Skin epidermis (tissue), 12 donors: ENCODE measurements around the gene HS3ST4.

ENCODE experiments used
- H3K27ac ChIP-seq, 21 experiments: fragments of 200-600 bp; sonication (generic) in 11 of 21; one replicate each; pipeline ENCODE4 v1.5.0; 2020; ENCODE audit warnings: mild to moderate bottlenecking in 3 of 21, inconsistent platforms in 2 of 21, moderate library complexity in 2 of 21
- H3K4me3 ChIP-seq, 7 experiments: fragments of 200-600 bp; sonication (generic) in 2 of 7; one replicate each; pipeline ENCODE4 v1.5.0; 2020; ENCODE audit warnings: inconsistent platforms in 2 of 7, mild to moderate bottlenecking in 2 of 7, moderate library complexity in 1 of 7

The HS3ST4 gene

GRCh38 chr16:25691519-25692091 is at the start of gene HS3ST4:
Gene HS3ST4 (plus strand): TSS chr16:25691959.
- H3K27ac ChIP-seq = peak within 1 kb of the TSS in 1 of 21 experiments; percentile 37
- H3K4me3 ChIP-seq = peak within 1 kb of the TSS in 5 of 7 experiments; percentile 6 to 38 (median 27)

GRCh38 chr16:25643633-25644032 is 48.1 kb upstream of the HS3ST4 start:
- H3K4me3 ChIP-seq = no peak overlapping the region
- no peak overlapping the region for H3K27ac ChIP-seq

GRCh38 chr16:25656639-25657038 is 35.1 kb upstream of the HS3ST4 start:
- no peak overlapping the region for H3K4me3 ChIP-seq

GRCh38 chr16:25676820-25677219 is 14.9 kb upstream of the HS3ST4 start:
- no peak overlapping the region for H3K4me3 ChIP-seq

More at GRCh38 chr16:25656639-25657038, 35.1 kb upstream of the HS3ST4 start:
- H3K27ac ChIP-seq = no peak overlapping the region

GRCh38 chr16:25679511-25679910 is 12.2 kb upstream of the HS3ST4 start:
- H3K27ac ChIP-seq = no peak overlapping the region
- H3K4me3 ChIP-seq = no peak overlapping the region

More at GRCh38 chr16:25676820-25677219, 14.9 kb upstream of the HS3ST4 start:
- H3K27ac ChIP-seq = no peak overlapping the region

- Histone ChIP-seq H3K4me3 (no peak overlapping the region), H3K27ac (no peak overlapping the region)
These were observed 2.5 kb upstream of the HS3ST4 start for GRCh38 chr16:25689137-25689836.

- H3K4me3 ChIP-seq = no peak overlapping the region
These were observed 1.1 kb upstream of the HS3ST4 start for GRCh38 chr16:25690552-25691143.

GRCh38 chr16:25692351-25692741 is 587 bp downstream of the HS3ST4 start:
- peak overlapping the region in 1 of 7 experiments; percentile 4 for H3K4me3 ChIP-seq
- H3K27ac ChIP-seq = no peak overlapping the region

More at GRCh38 chr16:25690552-25691143, 1.1 kb upstream of the HS3ST4 start:
- no peak overlapping the region for H3K27ac ChIP-seq

- peak overlapping the region in 1 of 7 experiments; percentile 4 for H3K4me3 ChIP-seq
- H3K27ac ChIP-seq = no peak overlapping the region
These were observed 1.2 kb downstream of the HS3ST4 start for GRCh38 chr16:25692742-25693508.

- H3K27ac ChIP-seq = no peak overlapping the region
These were observed 1.9 kb downstream of the HS3ST4 start for GRCh38 chr16:25693631-25694030.

GRCh38 chr16:25699069-25699468 is 7.3 kb downstream of the HS3ST4 start:
- H3K4me3 ChIP-seq = no peak overlapping the region
- no peak overlapping the region for H3K27ac ChIP-seq

More at GRCh38 chr16:25693631-25694030, 1.9 kb downstream of the HS3ST4 start:
- no peak overlapping the region for H3K4me3 ChIP-seq

GRCh38 chr16:25700547-25700946 is 8.8 kb downstream of the HS3ST4 start:
- Histone ChIP-seq H3K4me3 (no peak overlapping the region), H3K27ac (no peak overlapping the region)

- H3K27ac ChIP-seq = no peak overlapping the region
- H3K4me3 ChIP-seq = no peak overlapping the region
These were observed 15.8 kb downstream of the HS3ST4 start for GRCh38 chr16:25707553-25707952.

- H3K4me3 ChIP-seq = no peak overlapping the region
- H3K27ac ChIP-seq = no peak overlapping the region
These were observed 16.3 kb downstream of the HS3ST4 start for GRCh38 chr16:25707982-25708583.

GRCh38 chr16:25709213-25709612 is 17.5 kb downstream of the HS3ST4 start:
- Histone ChIP-seq H3K4me3 (no peak overlapping the region), H3K27ac (no peak overlapping the region)

- no peak overlapping the region for H3K27ac ChIP-seq
- H3K4me3 ChIP-seq = no peak overlapping the region
These were observed 22.2 kb downstream of the HS3ST4 start for GRCh38 chr16:25713785-25714570.

GRCh38 chr16:25716186-25716585 is 24.4 kb downstream of the HS3ST4 start:
- Histone ChIP-seq H3K4me3 (no peak overlapping the region), H3K27ac (no peak overlapping the region)

- Histone ChIP-seq H3K4me3 (no peak overlapping the region), H3K27ac (no peak overlapping the region)
These were observed 29.7 kb downstream of the HS3ST4 start for GRCh38 chr16:25721439-25721838.
